Neural cell (in vitro differentiated cells): Measurements from ENCODE around the gene KRT5. TPM values are rescaled to one million over a fixed set of nuclear protein-coding genes. Genes with fewer than 3 reads are reported as not detected.

Experiments
- H2AFZ ChIP-seq: fragments of 200-600, 300-800 bp; sonication (generic), shearing (Covaris generic); 2 replicates; pipeline ENCODE4 v1.6.0; 2014; ENCODE audit warnings: low read depth, mild to moderate bottlenecking, antibody characterized with exemption, low read length, moderate library complexity
- H3F3A ChIP-seq: fragments of 200-600 bp; shearing (Covaris generic); 2 replicates; pipeline ENCODE4 v1.6.1; 2016; ENCODE audit warnings: mild to moderate bottlenecking, moderate library complexity, mixed read lengths, antibody characterized with exemption, low read length; ENCODE audit not compliant: insufficient read depth, poor library complexity, severe bottlenecking
- H3K27ac ChIP-seq: fragments of 200-600, 300-800 bp; sonication (generic), shearing (Covaris generic); 2 replicates; pipeline ENCODE4 v1.5.1; 2014; ENCODE audit warnings: mild to moderate bottlenecking, low read length, moderate library complexity
- H3K27me3 ChIP-seq: fragments of 300-800, 200-600 bp; sonication (generic), shearing (Covaris generic); 2 replicates; pipeline ENCODE4 v1.6.0; 2014; ENCODE audit warnings: mild to moderate bottlenecking, low read depth, low read length, moderate library complexity; ENCODE audit not compliant: insufficient read depth
- H3K36me3 ChIP-seq: fragments of 300-800, 200-600 bp; sonication (generic), shearing (Covaris generic); 2 replicates; pipeline ENCODE4 v1.5.1; 2014; ENCODE audit warnings: mild to moderate bottlenecking, antibody characterized with exemption, low read length, moderate library complexity; ENCODE audit not compliant: insufficient read depth
- H3K4me2 ChIP-seq: fragments of 300-800, 200-600 bp; sonication (generic), shearing (Covaris generic); 2 replicates; pipeline ENCODE4 v1.6.0; 2014; ENCODE audit warnings: mild to moderate bottlenecking, low read length
- H3K4me3 ChIP-seq: fragments of 300-800, 200-600 bp; sonication (generic), shearing (Covaris generic); 2 replicates; pipeline ENCODE4 v1.5.1; 2014; ENCODE audit warnings: mild to moderate bottlenecking, low read length, moderate library complexity
- H3K79me2 ChIP-seq: fragments of 200-600 bp; shearing (Covaris generic); replicated peaks from 2 replicates; pipeline ENCODE4 v1.6.0; 2014; ENCODE audit warnings: mild to moderate bottlenecking, low read length, moderate library complexity; ENCODE audit not compliant: insufficient read depth
- H3K9ac ChIP-seq: fragments of 300-800, 200-600 bp; sonication (generic), shearing (Covaris generic); 2 replicates; pipeline ENCODE4 v1.6.1; 2016; ENCODE audit warnings: mild to moderate bottlenecking, low read length, mixed read lengths
- H3K9me2 ChIP-seq: fragments of 200-600 bp; shearing (Covaris generic); 2 replicates; pipeline ENCODE4 v1.6.1; 2016; ENCODE audit warnings: mild to moderate bottlenecking, low read length, mixed read lengths; ENCODE audit not compliant: insufficient read depth
- H3K9me3 ChIP-seq: fragments of 200-600, 300-800 bp; sonication (generic), shearing (Covaris generic); 2 replicates; pipeline ENCODE4 v1.6.1; 2016; ENCODE audit warnings: mild to moderate bottlenecking, mixed run types, low read length, moderate library complexity, mixed read lengths
- H4K20me1 ChIP-seq: fragments of 200-600 bp; shearing (Covaris generic); 2 replicates; pipeline ENCODE4 v1.6.1; 2016; ENCODE audit warnings: mild to moderate bottlenecking, mixed run types; ENCODE audit not compliant: insufficient read depth
- EP300 ChIP-seq: fragments of 450-650 bp; conservative IDR thresholded peaks from 2 replicates; pipeline ENCODE4 v1.6.1; 2014; ENCODE audit warnings: antibody characterized with exemption, mild to moderate bottlenecking, moderate library complexity; ENCODE audit not compliant: poor library complexity, severe bottlenecking
- EZH2 ChIP-seq: fragments of 200-600, 300-800 bp; shearing (Covaris generic), sonication (generic); IDR thresholded peaks from 2 replicates; pipeline ENCODE4 v1.6.1; 2014; ENCODE audit warnings: antibody characterized with exemption, low read length, borderline replicate concordance, mild to moderate bottlenecking; ENCODE audit not compliant: insufficient read depth, poor library complexity, severe bottlenecking
- MXI1 ChIP-seq: fragments of 450-650 bp; conservative IDR thresholded peaks from 2 replicates; pipeline ENCODE4 v1.6.1; 2014; ENCODE audit warnings: antibody characterized with exemption, mild to moderate bottlenecking; ENCODE audit not compliant: poor library complexity, severe bottlenecking
- POLR2AphosphoS5 ChIP-seq: IDR thresholded peaks from 2 replicates; pipeline ENCODE4 v1.6.1; 2012
- RAD21 ChIP-seq: fragments of 450-650 bp; conservative IDR thresholded peaks from 2 replicates; pipeline ENCODE4 v1.6.1; 2014; ENCODE audit warnings: antibody characterized with exemption, mild to moderate bottlenecking, moderate library complexity
- SMC3 ChIP-seq: fragments of 450-650 bp; conservative IDR thresholded peaks from 2 replicates; pipeline ENCODE4 v1.6.1; 2014; ENCODE audit warnings: antibody characterized with exemption, mild to moderate bottlenecking, moderate library complexity; ENCODE audit not compliant: poor library complexity
- TAF1 ChIP-seq: IDR thresholded peaks from 2 replicates; pipeline ENCODE4 v1.6.1; 2012; ENCODE audit warnings: low read depth
- polyA plus RNA-seq: library from polyadenylated mRNA; depleted of rRNA; stranded (reverse); fragments of >200 nt; gene quantifications from 2 replicates; pipeline ENCODE4 v1.2.3, GENCODE V29; 2014
- TF ChIP-seq, protein P1 (sequence below): fragments of 450-650 bp; IDR thresholded peaks from 2 replicates; pipeline ENCODE4 v1.5.1; 2014; ENCODE audit warnings: antibody characterized with exemption, mild to moderate bottlenecking, moderate library complexity; ENCODE audit not compliant: poor library complexity, severe bottlenecking
- TF ChIP-seq, protein P2 (sequence below): IDR thresholded peaks from 2 replicates; pipeline ENCODE4 v1.6.1; 2012; ENCODE audit warnings: borderline replicate concordance

The KRT5 gene
- polyA plus RNA-seq, 1 donor from 2014 or later: not detected

DNA sequence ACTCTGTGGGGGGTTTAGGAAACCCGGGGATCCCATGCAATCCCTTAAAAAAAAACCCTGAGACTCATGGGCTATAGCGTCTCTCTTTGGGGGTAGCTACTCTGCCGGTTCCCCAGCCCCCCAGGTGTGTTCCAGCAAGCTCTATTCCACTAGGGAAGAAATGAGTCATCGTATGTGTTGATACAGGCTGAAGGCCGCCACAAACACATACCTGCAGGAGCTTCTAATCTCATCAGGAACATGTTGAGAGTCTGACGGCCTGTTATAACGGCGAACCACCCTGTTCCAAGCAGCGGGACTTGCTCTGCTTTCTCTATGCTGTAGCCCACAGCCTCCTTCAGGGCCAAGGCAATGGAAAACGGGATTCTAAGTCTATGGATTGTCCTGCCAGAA, 977 bp upstream of the KRT5 start:
- TF ChIP-seq, protein P1, sequence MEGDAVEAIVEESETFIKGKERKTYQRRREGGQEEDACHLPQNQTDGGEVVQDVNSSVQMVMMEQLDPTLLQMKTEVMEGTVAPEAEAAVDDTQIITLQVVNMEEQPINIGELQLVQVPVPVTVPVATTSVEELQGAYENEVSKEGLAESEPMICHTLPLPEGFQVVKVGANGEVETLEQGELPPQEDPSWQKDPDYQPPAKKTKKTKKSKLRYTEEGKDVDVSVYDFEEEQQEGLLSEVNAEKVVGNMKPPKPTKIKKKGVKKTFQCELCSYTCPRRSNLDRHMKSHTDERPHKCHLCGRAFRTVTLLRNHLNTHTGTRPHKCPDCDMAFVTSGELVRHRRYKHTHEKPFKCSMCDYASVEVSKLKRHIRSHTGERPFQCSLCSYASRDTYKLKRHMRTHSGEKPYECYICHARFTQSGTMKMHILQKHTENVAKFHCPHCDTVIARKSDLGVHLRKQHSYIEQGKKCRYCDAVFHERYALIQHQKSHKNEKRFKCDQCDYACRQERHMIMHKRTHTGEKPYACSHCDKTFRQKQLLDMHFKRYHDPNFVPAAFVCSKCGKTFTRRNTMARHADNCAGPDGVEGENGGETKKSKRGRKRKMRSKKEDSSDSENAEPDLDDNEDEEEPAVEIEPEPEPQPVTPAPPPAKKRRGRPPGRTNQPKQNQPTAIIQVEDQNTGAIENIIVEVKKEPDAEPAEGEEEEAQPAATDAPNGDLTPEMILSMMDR: no peak
- no peak for TF ChIP-seq EZH2
- TF ChIP-seq TAF1: no peak
- no peak for TF ChIP-seq EP300
- no peak for TF ChIP-seq MXI1
- TF ChIP-seq, protein P2, sequence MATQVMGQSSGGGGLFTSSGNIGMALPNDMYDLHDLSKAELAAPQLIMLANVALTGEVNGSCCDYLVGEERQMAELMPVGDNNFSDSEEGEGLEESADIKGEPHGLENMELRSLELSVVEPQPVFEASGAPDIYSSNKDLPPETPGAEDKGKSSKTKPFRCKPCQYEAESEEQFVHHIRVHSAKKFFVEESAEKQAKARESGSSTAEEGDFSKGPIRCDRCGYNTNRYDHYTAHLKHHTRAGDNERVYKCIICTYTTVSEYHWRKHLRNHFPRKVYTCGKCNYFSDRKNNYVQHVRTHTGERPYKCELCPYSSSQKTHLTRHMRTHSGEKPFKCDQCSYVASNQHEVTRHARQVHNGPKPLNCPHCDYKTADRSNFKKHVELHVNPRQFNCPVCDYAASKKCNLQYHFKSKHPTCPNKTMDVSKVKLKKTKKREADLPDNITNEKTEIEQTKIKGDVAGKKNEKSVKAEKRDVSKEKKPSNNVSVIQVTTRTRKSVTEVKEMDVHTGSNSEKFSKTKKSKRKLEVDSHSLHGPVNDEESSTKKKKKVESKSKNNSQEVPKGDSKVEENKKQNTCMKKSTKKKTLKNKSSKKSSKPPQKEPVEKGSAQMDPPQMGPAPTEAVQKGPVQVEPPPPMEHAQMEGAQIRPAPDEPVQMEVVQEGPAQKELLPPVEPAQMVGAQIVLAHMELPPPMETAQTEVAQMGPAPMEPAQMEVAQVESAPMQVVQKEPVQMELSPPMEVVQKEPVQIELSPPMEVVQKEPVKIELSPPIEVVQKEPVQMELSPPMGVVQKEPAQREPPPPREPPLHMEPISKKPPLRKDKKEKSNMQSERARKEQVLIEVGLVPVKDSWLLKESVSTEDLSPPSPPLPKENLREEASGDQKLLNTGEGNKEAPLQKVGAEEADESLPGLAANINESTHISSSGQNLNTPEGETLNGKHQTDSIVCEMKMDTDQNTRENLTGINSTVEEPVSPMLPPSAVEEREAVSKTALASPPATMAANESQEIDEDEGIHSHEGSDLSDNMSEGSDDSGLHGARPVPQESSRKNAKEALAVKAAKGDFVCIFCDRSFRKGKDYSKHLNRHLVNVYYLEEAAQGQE: no peak
- TF ChIP-seq POLR2AphosphoS5: no peak
- no peak for TF ChIP-seq SMC3
- no peak for TF ChIP-seq RAD21
- Histone ChIP-seq H3K9ac (no peak overlapping the region), H3K4me3 (no peak overlapping the region), H3K27me3 (no peaks in the 10 kb centered on the region), H3K36me3 (no peaks in the 10 kb centered on the region), H4K20me1 (no peaks in the 10 kb centered on the region), H2AFZ (no peak overlapping the region), H3K9me2 (no peaks in the 10 kb centered on the region), H3K9me3 (no peaks in the 10 kb centered on the region), H3K27ac (no peak overlapping the region), H3K79me2 (no peaks in the 10 kb centered on the region), H3K4me2 (no peak overlapping the region), H3F3A (no peaks in the 10 kb centered on the region)

DNA sequence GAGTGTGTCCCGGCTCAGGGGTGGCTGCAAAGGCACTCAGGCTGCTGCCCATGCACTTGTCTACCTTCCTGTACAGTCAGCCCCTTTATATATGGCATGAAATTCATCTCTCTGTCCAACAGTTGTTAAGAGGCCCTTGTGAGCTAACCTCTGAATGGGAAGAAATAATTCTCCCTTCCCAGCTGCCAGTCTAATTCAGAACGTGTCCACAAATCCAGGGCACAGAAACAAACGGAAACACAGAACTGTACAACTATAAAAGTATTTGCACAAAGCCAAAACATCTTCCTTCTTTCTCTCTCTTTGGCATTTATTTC, 849 bp downstream of the KRT5 start:
- no peak for TF ChIP-seq EZH2
- TF ChIP-seq RAD21: no peak
- TF ChIP-seq MXI1: no peak
- TF ChIP-seq POLR2AphosphoS5: no peak
- TF ChIP-seq SMC3: no peak
- no peak for TF ChIP-seq TAF1
- TF ChIP-seq, protein P1: no peak
- no peak for TF ChIP-seq EP300
- TF ChIP-seq, protein P2: no peak
- Histone ChIP-seq H3K9me3 (no peaks in the 10 kb centered on the region), H3K79me2 (no peaks in the 10 kb centered on the region), H2AFZ (no peak overlapping the region), H3K4me2 (no peak overlapping the region), H4K20me1 (no peaks in the 10 kb centered on the region), H3K36me3 (no peaks in the 10 kb centered on the region), H3K27ac (no peak overlapping the region), H3K9me2 (no peaks in the 10 kb centered on the region), H3K9ac (no peak overlapping the region), H3F3A (no peaks in the 10 kb centered on the region), H3K4me3 (no peak overlapping the region), H3K27me3 (no peaks in the 10 kb centered on the region)
